Right lobe of liver (tissue), 6 donors: ENCODE results near the gene FMN2. TPM values are rescaled to one million over a fixed set of nuclear protein-coding genes. Genes with fewer than 3 reads are reported as not detected.

ENCODE experiments used
- ATAC-seq, 4 donors: fragments of 200-7000 bp; cut with Tn5 transposase; one replicate each; pipeline ENCODE4 v1.9.1; 2020; ENCODE audit warnings: mild to moderate bottlenecking in 4 of 4, moderate library complexity in 4 of 4
- DNase-seq, 3 donors: peaks; one replicate each; pipeline ENCODE4 v3.0.0-alpha.2; 2020
- H3K27ac ChIP-seq, 3 donors: fragments of 200-600 bp; one replicate each; pipeline ENCODE4 v1.8.0; 2022
- H3K27me3 ChIP-seq, 2 donors: fragments of 200-600 bp; one replicate each; pipeline ENCODE4 v1.8.0; 2022
- H3K36me3 ChIP-seq, 4 donors: fragments of 200-600 bp; sonication (generic) in 1 of 4; one replicate each; pipeline versions ENCODE4 v1.5.1 to v1.8.0; 2017 to 2022; ENCODE audit warnings: control low read depth in 1 of 4
- H3K4me1 ChIP-seq, 4 donors: fragments of 200-600 bp; sonication (generic) in 1 of 4; one replicate each; pipeline versions ENCODE4 v1.5.1 to v1.8.0; 2017 to 2022; ENCODE audit warnings: control low read depth in 1 of 4
- H3K4me3 ChIP-seq, 3 donors: fragments of 200-600 bp; one replicate each; pipeline ENCODE4 v1.8.0; 2022
- H3K9me3 ChIP-seq, 4 donors: fragments of 200-600 bp; sonication (generic) in 1 of 4; one replicate each; pipeline versions ENCODE4 v1.5.1 to v1.8.0; 2017 to 2022; ENCODE audit warnings: control low read depth in 1 of 4
- CTCF ChIP-seq, 4 donors: fragments of 200-600 bp in 3 of 4; fragments of 450-650 bp in 1 of 4; IDR thresholded peaks; one replicate each; pipeline versions ENCODE4 v1.5.1 to v1.8.0; 2016 to 2022; ENCODE audit warnings: antibody characterized with exemption in 4 of 4, mild to moderate bottlenecking in 2 of 4
- POLR2A ChIP-seq: fragments of 450-650 bp; IDR thresholded peaks from one replicate; pipeline ENCODE4 v1.6.1; 2017; ENCODE audit warnings: antibody characterized with exemption, mild to moderate bottlenecking
- WGBS: methylation state at CpG from one replicate; pipeline ENCODE4 v1.1.6; 2018; ENCODE audit warnings: low coverage, low lambda C conversion rate; ENCODE audit not compliant: insufficient coverage; ENCODE audit errors: missing lambda C conversion rate; 5-methylcytosine and 5-hydroxymethylcytosine counted together
- intact Hi-C, 2 donors: fragments of 100-400 bp; cut with DNase I; formaldehyde crosslinking; loops; one replicate each; pipeline versions ENCODE4 v1.11.2 to v1.14.1; 2022
- total RNA-seq, 6 experiments: library from RNA; depleted of rRNA in 2 of 6; stranded (reverse); fragments of >200 nt in 2 of 6; fragmentation: NEBNext Ultra II Directional in 3 of 6; extraction: Animal tissue kit (Norgen Biotek cat#: 25700) in 3 of 6; gene quantifications; one replicate each; pipeline versions ENCODE4 v1.1.0 to v1.2.4, GENCODE V29; 2016 to 2023
- donor health status: DM: no; HTN: yes; CAD: no.
- donor health status: DM: no; HTN: no; CAD: no.
- donor health status: DM: no; HTN: no; CAD: no.
- donor health status: DM: no; HTN: yes; CAD: no.
- donor health status: DM: no; HTN: yes; CAD: no.

Gene FMN2
- total RNA-seq, 6 experiments from 2014 or later, result 0.12 TPM; not detected in 5

GRCh38 chr1:240385985-240386978, 294.6 kb downstream of the FMN2 start:
- intact Hi-C loops, result no loop called here
- H3K27me3 ChIP-seq, result no peaks in the 10 kb centered on the region
- ATAC-seq (no peak), DNase-seq (no peak)
- 54% methylated on average over 7 of the region's 7 CpGs for WGBS
- no peak overlapping the region for H3K4me3 ChIP-seq
- H3K9me3 ChIP-seq, result peaks cover 0 to 5% (median 0%) of the 10 kb centered on the region in 4 donors
- TF ChIP-seq CTCF (IDR thresholded peaks at IDR 0.05), result no peak
- no peak for TF ChIP-seq POLR2A
- H3K36me3 ChIP-seq, result no peaks in the 10 kb centered on the region
- H3K4me1 ChIP-seq, result no peaks in the 10 kb centered on the region
- H3K27ac ChIP-seq, result no peak overlapping the region

GRCh38 chr1:240387051-240387450, 295.4 kb downstream of the FMN2 start:
- DNase-seq (no peak), ATAC-seq (no peak)
- Histone ChIP-seq H3K4me3 (no peak overlapping the region), H3K4me1 (no peaks in the 10 kb centered on the region), H3K27ac (no peak overlapping the region), H3K9me3 (peaks cover 0 to 2% (median 0%) of the 10 kb centered on the region in 4 donors), H3K36me3 (no peaks in the 10 kb centered on the region), H3K27me3 (no peaks in the 10 kb centered on the region)
- intact Hi-C loops, result no loop called here
- WGBS, result 69% methylated on average over 2 of the region's 2 CpGs
- TF ChIP-seq POLR2A, result no peak
- no peak for TF ChIP-seq CTCF (IDR thresholded peaks at IDR 0.05)

- no peak for ATAC-seq
- no peak for DNase-seq
- intact Hi-C loops, result no loop called here
- Histone ChIP-seq H3K27ac (no peak overlapping the region), H3K4me1 (no peaks in the 10 kb centered on the region), H3K27me3 (no peaks in the 10 kb centered on the region), H3K36me3 (no peaks in the 10 kb centered on the region), H3K4me3 (no peak overlapping the region), H3K9me3 (no peaks in the 10 kb centered on the region)
- TF ChIP-seq POLR2A (no peak), CTCF (IDR thresholded peaks at IDR 0.05) (no peak)
- WGBS, result 33% methylated on average over 2 of the region's 2 CpGs
Observed at GRCh38 chr1:240391660-240392260, 300.1 kb downstream of the FMN2 start.

- ATAC-seq (no peak), DNase-seq (no peak)
- intact Hi-C loops, result no loop called here
- TF ChIP-seq CTCF (IDR thresholded peaks at IDR 0.05) (no peak), POLR2A (no peak)
- Histone ChIP-seq H3K36me3 (no peaks in the 10 kb centered on the region), H3K9me3 (no peaks in the 10 kb centered on the region), H3K4me1 (no peaks in the 10 kb centered on the region), H3K4me3 (no peak overlapping the region), H3K27ac (no peak overlapping the region), H3K27me3 (no peaks in the 10 kb centered on the region)
- 73% methylated on average over 4 of the region's 4 CpGs for WGBS
Observed at GRCh38 chr1:240394353-240394752, 302.7 kb downstream of the FMN2 start.
